ENCODE measurements around the gene ARHGAP26.

The ARHGAP26 gene

GRCh38 chr5:142856269-142856782, 86.1 kb downstream of the ARHGAP26 start:
- no peak for DNase-seq

- DNase-seq: no peak
These were observed 87.2 kb downstream of the ARHGAP26 start for GRCh38 chr5:142857405-142857804.

- no peak for DNase-seq
These were observed 88.9 kb downstream of the ARHGAP26 start for GRCh38 chr5:142859037-142859436.

GRCh38 chr5:142860270-142860669, 90.1 kb downstream of the ARHGAP26 start:
- DNase-seq: no peak

- no peak for DNase-seq
These were observed 90.8 kb downstream of the ARHGAP26 start for GRCh38 chr5:142861011-142861410.

- no peak for DNase-seq
These were observed 92.4 kb downstream of the ARHGAP26 start for GRCh38 chr5:142862594-142862993.

- DNase-seq: no peak
These were observed 93.7 kb downstream of the ARHGAP26 start for GRCh38 chr5:142863856-142864255.

- no peak for DNase-seq
These were observed 94.4 kb downstream of the ARHGAP26 start for GRCh38 chr5:142864290-142865260.

- no peak for DNase-seq
These were observed 95.5 kb downstream of the ARHGAP26 start for GRCh38 chr5:142865631-142866030.

GRCh38 chr5:142866563-142867275, 96.5 kb downstream of the ARHGAP26 start:
- DNase-seq: peak; percentile 49 to 72

- no peak for DNase-seq
These were observed 99.7 kb downstream of the ARHGAP26 start for GRCh38 chr5:142869886-142870285.

GRCh38 chr5:142870532-142871362, 100.6 kb downstream of the ARHGAP26 start:
- DNase-seq: no peak

- DNase-seq: no peak
These were observed 101.4 kb downstream of the ARHGAP26 start for GRCh38 chr5:142871363-142872193.

- no peak for DNase-seq
These were observed 102.0 kb downstream of the ARHGAP26 start for GRCh38 chr5:142872217-142872616.

GRCh38 chr5:142872795-142873194, 102.6 kb downstream of the ARHGAP26 start:
- no peak for DNase-seq

GRCh38 chr5:142873831-142874230, 103.7 kb downstream of the ARHGAP26 start:
- DNase-seq: no peak

GRCh38 chr5:142874540-142874939, 104.4 kb downstream of the ARHGAP26 start:
- no peak for DNase-seq

- DNase-seq: no peak
These were observed 105.8 kb downstream of the ARHGAP26 start for GRCh38 chr5:142875936-142876335.

- DNase-seq: no peak
These were observed 106.6 kb downstream of the ARHGAP26 start for GRCh38 chr5:142876817-142877216.

- DNase-seq: no peak
These were observed 107.9 kb downstream of the ARHGAP26 start for GRCh38 chr5:142878111-142878510.

GRCh38 chr5:142878638-142879037, 108.5 kb downstream of the ARHGAP26 start:
- no peak for DNase-seq

Measured in CD4-positive, alpha-beta T cell treated with Interleukin-4 for 1 hour (primary cell).